ENCODE measurements around the gene DENND4A. TPM values are rescaled to one million over a fixed set of nuclear protein-coding genes. Genes with fewer than 3 reads are reported as not detected.

The DENND4A gene
- total and polyA plus RNA-seq, 9 of the 15 experiments (the other 6 are each of a cell fraction or from before 2014, with no cell fraction given), result 6.8 to 32.3 (median 19.9) TPM

DNA sequence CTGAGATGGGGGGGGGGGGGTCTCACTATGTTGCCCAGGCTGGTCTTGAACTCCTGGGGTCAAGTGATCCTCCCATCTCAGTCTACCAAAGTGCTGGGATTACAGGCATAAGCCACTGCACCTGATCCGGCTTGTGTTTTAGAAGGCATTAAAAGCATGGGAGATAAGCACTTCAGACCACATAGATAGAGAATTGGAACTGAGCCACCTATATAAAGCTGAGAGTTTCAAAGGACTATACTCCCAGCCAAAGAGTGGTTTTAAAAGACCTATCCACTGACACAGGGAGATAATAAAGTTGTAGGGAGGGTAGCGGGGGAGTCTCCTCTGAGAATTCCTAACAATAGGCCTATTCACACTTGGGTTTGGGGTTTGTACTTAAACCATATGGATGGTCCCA lies 34.8 kb downstream of the DENND4A start (continued):
- TF ChIP-seq ZEB2 (IDR thresholded peaks at IDR 0.05) (peak; percentile 50; the same call in 1 of the 2 replicates), SREBF2 (CRISPR knock-in tag; IDR thresholded peaks at IDR 0.05) (no peak), RFX1 (IDR thresholded peaks at IDR 0.05) (no peak), PCBP1 (IDR thresholded peaks at IDR 0.05; ENCODE audit: low read depth, low read length, poor library complexity, severe bottlenecking) (no peak), ZC3H11A (IDR thresholded peaks at IDR 0.05; ENCODE audit: low read depth, low read length) (no peak), FOXJ2 (tag; IDR thresholded peaks at IDR 0.05) (no peak), EGR1 (conservative IDR thresholded peaks at IDR 0.05) (no peak), HNRNPUL1 (IDR thresholded peaks at IDR 0.05; ENCODE audit: low read length) (no peak), TBL1XR1 (IDR thresholded peaks at IDR 0.05; ENCODE audit: low read length in 2 of 2) (0 out of 4 replicates have a peak, but pooled peaks of 1 of the 2 experiments have one; percentile 31), DACH1 (IDR thresholded peaks at IDR 0.05; ENCODE audit: partially characterized antibody) (no peak), YY1 (IDR thresholded peaks at IDR 0.05; ENCODE audit: borderline replicate concordance in 1 of 3, control insufficient read depth in 1 of 3, extremely low read depth in 1 of 3, insufficient read depth in 3 of 3, insufficient read length in 1 of 3, insufficient replicate concordance in 2 of 3, low read depth in 1 of 3, low read length in 2 of 3) (no peak), MIER1 (IDR thresholded peaks at IDR 0.05; ENCODE audit: low read depth) (peak; percentile 57; the same call in 1 of the 2 replicates)
- TF ChIP-seq, protein P1, sequence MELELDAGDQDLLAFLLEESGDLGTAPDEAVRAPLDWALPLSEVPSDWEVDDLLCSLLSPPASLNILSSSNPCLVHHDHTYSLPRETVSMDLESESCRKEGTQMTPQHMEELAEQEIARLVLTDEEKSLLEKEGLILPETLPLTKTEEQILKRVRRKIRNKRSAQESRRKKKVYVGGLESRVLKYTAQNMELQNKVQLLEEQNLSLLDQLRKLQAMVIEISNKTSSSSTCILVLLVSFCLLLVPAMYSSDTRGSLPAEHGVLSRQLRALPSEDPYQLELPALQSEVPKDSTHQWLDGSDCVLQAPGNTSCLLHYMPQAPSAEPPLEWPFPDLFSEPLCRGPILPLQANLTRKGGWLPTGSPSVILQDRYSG (tag; conservative IDR thresholded peaks at IDR 0.05; ENCODE audit: low read depth), result no peak
- TF ChIP-seq, protein P2, sequence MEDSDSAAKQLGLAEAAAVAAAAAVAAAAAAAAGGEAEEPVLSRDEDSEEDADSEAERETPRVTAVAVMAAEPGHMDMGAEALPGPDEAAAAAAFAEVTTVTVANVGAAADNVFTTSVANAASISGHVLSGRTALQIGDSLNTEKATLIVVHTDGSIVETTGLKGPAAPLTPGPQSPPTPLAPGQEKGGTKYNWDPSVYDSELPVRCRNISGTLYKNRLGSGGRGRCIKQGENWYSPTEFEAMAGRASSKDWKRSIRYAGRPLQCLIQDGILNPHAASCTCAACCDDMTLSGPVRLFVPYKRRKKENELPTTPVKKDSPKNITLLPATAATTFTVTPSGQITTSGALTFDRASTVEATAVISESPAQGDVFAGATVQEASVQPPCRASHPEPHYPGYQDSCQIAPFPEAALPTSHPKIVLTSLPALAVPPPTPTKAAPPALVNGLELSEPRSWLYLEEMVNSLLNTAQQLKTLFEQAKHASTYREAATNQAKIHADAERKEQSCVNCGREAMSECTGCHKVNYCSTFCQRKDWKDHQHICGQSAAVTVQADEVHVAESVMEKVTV (CRISPR knock-in tag; IDR thresholded peaks at IDR 0.05), result no peak
- TF ChIP-seq, protein P3, sequence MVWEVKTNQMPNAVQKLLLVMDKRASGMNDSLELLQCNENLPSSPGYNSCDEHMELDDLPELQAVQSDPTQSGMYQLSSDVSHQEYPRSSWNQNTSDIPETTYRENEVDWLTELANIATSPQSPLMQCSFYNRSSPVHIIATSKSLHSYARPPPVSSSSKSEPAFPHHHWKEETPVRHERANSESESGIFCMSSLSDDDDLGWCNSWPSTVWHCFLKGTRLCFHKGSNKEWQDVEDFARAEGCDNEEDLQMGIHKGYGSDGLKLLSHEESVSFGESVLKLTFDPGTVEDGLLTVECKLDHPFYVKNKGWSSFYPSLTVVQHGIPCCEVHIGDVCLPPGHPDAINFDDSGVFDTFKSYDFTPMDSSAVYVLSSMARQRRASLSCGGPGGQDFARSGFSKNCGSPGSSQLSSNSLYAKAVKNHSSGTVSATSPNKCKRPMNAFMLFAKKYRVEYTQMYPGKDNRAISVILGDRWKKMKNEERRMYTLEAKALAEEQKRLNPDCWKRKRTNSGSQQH (CRISPR knock-in tag; IDR thresholded peaks at IDR 0.05), result no peak
- TF ChIP-seq, protein P4, sequence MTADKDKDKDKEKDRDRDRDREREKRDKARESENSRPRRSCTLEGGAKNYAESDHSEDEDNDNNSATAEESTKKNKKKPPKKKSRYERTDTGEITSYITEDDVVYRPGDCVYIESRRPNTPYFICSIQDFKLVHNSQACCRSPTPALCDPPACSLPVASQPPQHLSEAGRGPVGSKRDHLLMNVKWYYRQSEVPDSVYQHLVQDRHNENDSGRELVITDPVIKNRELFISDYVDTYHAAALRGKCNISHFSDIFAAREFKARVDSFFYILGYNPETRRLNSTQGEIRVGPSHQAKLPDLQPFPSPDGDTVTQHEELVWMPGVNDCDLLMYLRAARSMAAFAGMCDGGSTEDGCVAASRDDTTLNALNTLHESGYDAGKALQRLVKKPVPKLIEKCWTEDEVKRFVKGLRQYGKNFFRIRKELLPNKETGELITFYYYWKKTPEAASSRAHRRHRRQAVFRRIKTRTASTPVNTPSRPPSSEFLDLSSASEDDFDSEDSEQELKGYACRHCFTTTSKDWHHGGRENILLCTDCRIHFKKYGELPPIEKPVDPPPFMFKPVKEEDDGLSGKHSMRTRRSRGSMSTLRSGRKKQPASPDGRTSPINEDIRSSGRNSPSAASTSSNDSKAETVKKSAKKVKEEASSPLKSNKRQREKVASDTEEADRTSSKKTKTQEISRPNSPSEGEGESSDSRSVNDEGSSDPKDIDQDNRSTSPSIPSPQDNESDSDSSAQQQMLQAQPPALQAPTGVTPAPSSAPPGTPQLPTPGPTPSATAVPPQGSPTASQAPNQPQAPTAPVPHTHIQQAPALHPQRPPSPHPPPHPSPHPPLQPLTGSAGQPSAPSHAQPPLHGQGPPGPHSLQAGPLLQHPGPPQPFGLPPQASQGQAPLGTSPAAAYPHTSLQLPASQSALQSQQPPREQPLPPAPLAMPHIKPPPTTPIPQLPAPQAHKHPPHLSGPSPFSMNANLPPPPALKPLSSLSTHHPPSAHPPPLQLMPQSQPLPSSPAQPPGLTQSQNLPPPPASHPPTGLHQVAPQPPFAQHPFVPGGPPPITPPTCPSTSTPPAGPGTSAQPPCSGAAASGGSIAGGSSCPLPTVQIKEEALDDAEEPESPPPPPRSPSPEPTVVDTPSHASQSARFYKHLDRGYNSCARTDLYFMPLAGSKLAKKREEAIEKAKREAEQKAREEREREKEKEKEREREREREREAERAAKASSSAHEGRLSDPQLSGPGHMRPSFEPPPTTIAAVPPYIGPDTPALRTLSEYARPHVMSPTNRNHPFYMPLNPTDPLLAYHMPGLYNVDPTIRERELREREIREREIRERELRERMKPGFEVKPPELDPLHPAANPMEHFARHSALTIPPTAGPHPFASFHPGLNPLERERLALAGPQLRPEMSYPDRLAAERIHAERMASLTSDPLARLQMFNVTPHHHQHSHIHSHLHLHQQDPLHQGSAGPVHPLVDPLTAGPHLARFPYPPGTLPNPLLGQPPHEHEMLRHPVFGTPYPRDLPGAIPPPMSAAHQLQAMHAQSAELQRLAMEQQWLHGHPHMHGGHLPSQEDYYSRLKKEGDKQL (CRISPR knock-in tag; IDR thresholded peaks at IDR 0.05; ENCODE audit: borderline replicate concordance), result no peak
- TF ChIP-seq, protein P5, sequence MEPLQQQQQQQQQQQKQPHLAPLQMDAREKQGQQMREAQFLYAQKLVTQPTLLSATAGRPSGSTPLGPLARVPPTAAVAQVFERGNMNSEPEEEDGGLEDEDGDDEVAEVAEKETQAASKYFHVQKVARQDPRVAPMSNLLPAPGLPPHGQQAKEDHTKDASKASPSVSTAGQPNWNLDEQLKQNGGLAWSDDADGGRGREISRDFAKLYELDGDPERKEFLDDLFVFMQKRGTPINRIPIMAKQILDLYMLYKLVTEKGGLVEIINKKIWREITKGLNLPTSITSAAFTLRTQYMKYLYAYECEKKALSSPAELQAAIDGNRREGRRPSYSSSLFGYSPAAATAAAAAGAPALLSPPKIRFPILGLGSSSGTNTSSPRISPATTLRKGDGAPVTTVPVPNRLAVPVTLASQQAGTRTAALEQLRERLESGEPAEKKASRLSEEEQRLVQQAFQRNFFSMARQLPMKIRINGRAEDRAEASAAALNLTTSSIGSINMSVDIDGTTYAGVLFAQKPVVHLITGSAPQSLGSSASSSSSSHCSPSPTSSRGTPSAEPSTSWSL (CRISPR knock-in tag; IDR thresholded peaks at IDR 0.05; ENCODE audit: borderline replicate concordance), result no peak
